Hepatocyte (in vitro differentiated cells): ENCODE data around the gene FAM222B. TPM values are rescaled to one million over a fixed set of nuclear protein-coding genes. Genes with fewer than 3 reads are reported as not detected.
A peak's percentile ranks its signal among the peaks of the same experiment; 100 is the strongest.

Source experiments
- DNase-seq: peaks from one replicate; pipeline ENCODE4 v3.0.0-alpha.2; 2016; ENCODE audit warnings: low spot score
- H2AFZ ChIP-seq: fragments of 200-600 bp; sonication (generic); 2 replicates; pipeline ENCODE4 v1.6.0; 2016; ENCODE audit warnings: antibody characterized with exemption, mild to moderate bottlenecking
- H3K27ac ChIP-seq: fragments of 200-600 bp; sonication (generic); 2 replicates; pipeline ENCODE4 v1.5.1; 2016; ENCODE audit warnings: mild to moderate bottlenecking
- H3K27me3 ChIP-seq: fragments of 200-600 bp; sonication (generic); 2 replicates; pipeline ENCODE4 v1.6.1; 2016
- H3K36me3 ChIP-seq: fragments of 200-600 bp; sonication (generic); replicated peaks from 2 replicates; pipeline ENCODE4 v1.5.1; 2016; ENCODE audit warnings: low read depth; ENCODE audit not compliant: insufficient read depth
- H3K4me1 ChIP-seq: fragments of 200-600 bp; sonication (generic); 2 replicates; pipeline ENCODE4 v1.5.1; 2016; ENCODE audit warnings: mild to moderate bottlenecking, moderate library complexity; ENCODE audit not compliant: insufficient read depth
- H3K4me2 ChIP-seq: fragments of 200-600 bp; sonication (generic); 2 replicates; pipeline ENCODE4 v1.6.0; 2016
- H3K4me3 ChIP-seq: fragments of 200-600 bp; sonication (generic); 2 replicates; pipeline ENCODE4 v1.5.1; 2016; ENCODE audit warnings: mild to moderate bottlenecking
- H3K79me2 ChIP-seq: fragments of 200-600 bp; sonication (generic); 2 replicates; pipeline ENCODE4 v1.6.0; 2017; ENCODE audit warnings: mild to moderate bottlenecking
- H3K9me2 ChIP-seq: fragments of 200-600 bp; sonication (generic); replicated peaks from 2 replicates; pipeline ENCODE4 v1.6.0; 2017; ENCODE audit warnings: mild to moderate bottlenecking; ENCODE audit not compliant: insufficient read depth
- H3K9me3 ChIP-seq: fragments of 200-600 bp; sonication (generic); 2 replicates; pipeline ENCODE4 v1.5.1; 2016; ENCODE audit warnings: low read depth, mild to moderate bottlenecking
- H4K20me1 ChIP-seq: fragments of 200-600 bp; sonication (generic); 2 replicates; pipeline ENCODE4 v1.6.0; 2016; ENCODE audit warnings: mild to moderate bottlenecking; ENCODE audit not compliant: insufficient read depth, poor library complexity, severe bottlenecking
- CTCF ChIP-seq: fragments of 200-600 bp; sonication (generic); IDR thresholded peaks from 2 replicates; pipeline ENCODE4 v1.5.1; 2016; ENCODE audit warnings: antibody characterized with exemption, mild to moderate bottlenecking; ENCODE audit not compliant: poor library complexity
- EZH2 ChIP-seq: fragments of 200-600 bp; sonication (generic); IDR thresholded peaks from 2 replicates; pipeline ENCODE4 v1.6.1; 2016; ENCODE audit warnings: antibody characterized with exemption, mild to moderate bottlenecking, borderline replicate concordance
- EZH2phosphoT487 ChIP-seq: fragments of 200-600 bp; sonication (generic); IDR thresholded peaks from one replicate; pipeline ENCODE4 v1.6.1; 2018; ENCODE audit warnings: antibody characterized with exemption, mild to moderate bottlenecking, low read depth, moderate library complexity; ENCODE audit not compliant: unreplicated experiment, severe bottlenecking
- WGBS: methylation state at CpG from one replicate; pipeline ENCODE4 v1.1.6; 2016; ENCODE audit warnings: low lambda C conversion rate; ENCODE audit errors: missing lambda C conversion rate; 5-methylcytosine and 5-hydroxymethylcytosine counted together
- polyA plus RNA-seq: library from polyadenylated mRNA; unstranded; fragments of >200 nt; fragmentation: Nextera tagmentation; extraction: Ambion mirVana; gene quantifications from 2 replicates; pipeline ENCODE4 v1.2.1, GENCODE V29; 2016
- total RNA-seq: library from RNA; depleted of rRNA; stranded (reverse); fragments of >200 nt; gene quantifications from 2 replicates; pipeline ENCODE4 v1.2.3, GENCODE V29; 2014

FAM222B gene
- total and polyA plus RNA-seq, 2 experiments from 2014 or later, result 7.9 to 36.0 TPM

GRCh38 chr17:28712032-28712704 lies 130.4 kb downstream of the FAM222B start:
- peak overlapping the region; percentile 85 for H3K4me2 ChIP-seq
- peaks cover 5% of the 10 kb centered on the region for H4K20me1 ChIP-seq
- H3K4me1 ChIP-seq, result peaks cover 30% of the 10 kb centered on the region
- no peaks in the 10 kb centered on the region for H3K9me3 ChIP-seq
- H2AFZ ChIP-seq, result peak overlapping the region; percentile 17
- peak overlapping the region; percentile 97 for H3K27ac ChIP-seq
- peaks cover 30% of the 10 kb centered on the region for H3K79me2 ChIP-seq
- no peaks in the 10 kb centered on the region for H3K27me3 ChIP-seq
- H3K36me3 ChIP-seq, result no peaks in the 10 kb centered on the region
- peak; percentile 57 for DNase-seq
- no peak overlapping the region for H3K4me3 ChIP-seq
- TF ChIP-seq EZH2, result no peak
- no peak for TF ChIP-seq EZH2phosphoT487
- no peak for TF ChIP-seq CTCF
- no peaks in the 10 kb centered on the region for H3K9me2 ChIP-seq
- WGBS, result 29% methylated on average over 25 of the region's 34 CpGs

GRCh38 chr17:28711723-28712031 lies 130.9 kb downstream of the FAM222B start, which contains the start of gene PROCA1:
PROCA1 (minus strand) TSS chr17:28711888; CDS start chr17:28711660, 228 bp downstream.
- TF ChIP-seq EZH2phosphoT487 (no peak), CTCF (no peak), EZH2 (no peak)
- no peaks in the 10 kb centered on the region for H3K27me3 ChIP-seq
- DNase-seq, result peak; percentile 75
- peak within 1 kb of the TSS; percentile 30 for H2AFZ ChIP-seq
- H3K36me3 ChIP-seq, result no peaks in the 10 kb centered on the region
- H4K20me1 ChIP-seq, result peaks cover 4% of the 10 kb centered on the region
- H3K4me2 ChIP-seq, result peak within 1 kb of the TSS; percentile 85
- peaks cover 28% of the 10 kb centered on the region for H3K4me1 ChIP-seq
- WGBS, result 4% methylated on average over 16 of the region's 20 CpGs
- H3K9me3 ChIP-seq, result no peaks in the 10 kb centered on the region
- no peaks in the 10 kb centered on the region for H3K9me2 ChIP-seq
- H3K79me2 ChIP-seq, result peaks cover 25% of the 10 kb centered on the region
- H3K27ac ChIP-seq, result peak within 1 kb of the TSS; percentile 97
- peak within 1 kb of the TSS; percentile 34 for H3K4me3 ChIP-seq

- H3K9me3 ChIP-seq, result no peaks in the 10 kb centered on the region
- peaks cover 24% of the 10 kb centered on the region for H3K4me1 ChIP-seq
- H2AFZ ChIP-seq, result peak overlapping the region; percentile 30
- no peaks in the 10 kb centered on the region for H3K36me3 ChIP-seq
- 2% methylated on average over 30 of the region's 74 CpGs for WGBS
- no peaks in the 10 kb centered on the region for H3K9me2 ChIP-seq
- TF ChIP-seq EZH2 (no peak), EZH2phosphoT487 (no peak), CTCF (no peak)
- H3K79me2 ChIP-seq, result peaks cover 19% of the 10 kb centered on the region
- peak overlapping the region; percentile 85 for H3K4me2 ChIP-seq
- H3K27me3 ChIP-seq, result no peaks in the 10 kb centered on the region
- DNase-seq, result peak; percentile 97
- no peaks in the 10 kb centered on the region for H4K20me1 ChIP-seq
- peak overlapping the region; percentile 97 for H3K27ac ChIP-seq
- peak overlapping the region; percentile 34 for H3K4me3 ChIP-seq
Observed at GRCh38 chr17:28710861-28711722, 131.5 kb downstream of the FAM222B start.
